GM19043 (cell line): ENCODE measurements around the gene TMCC3.
"Not testable (repeated sequence)": the region's sequence is repeated elsewhere in the genome, so short reads cannot be mapped to it uniquely, and the experiment has no call there.

Source experiments
- ATAC-seq: cut with Tn5 transposase; IDR thresholded peaks from one replicate; pipeline ENCODE4 v1.9.1; 2021; ENCODE audit warnings: low read depth; ENCODE audit not compliant: unreplicated experiment

Gene TMCC3

GRCh38 chr12:94606810-94607209 lies 43.5 kb downstream of the TMCC3 start:
- ATAC-seq: not testable (repeated sequence)

DNA sequence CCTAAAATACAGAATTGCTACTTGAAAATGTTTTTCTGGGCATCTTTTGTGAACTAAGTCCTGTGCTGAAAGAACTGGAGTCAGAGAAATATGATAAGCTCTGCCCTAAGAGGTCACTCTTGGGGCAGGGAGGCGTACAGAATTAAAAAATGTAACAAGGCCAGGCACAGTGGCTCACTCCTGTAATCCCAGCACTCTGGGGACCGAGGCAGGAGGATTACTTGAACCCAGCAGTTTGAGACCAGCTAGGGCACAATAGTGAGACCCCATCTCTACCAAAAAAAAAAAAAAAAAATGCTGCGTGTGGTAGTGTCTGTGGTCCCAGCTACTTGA lies 46.0 kb downstream of the TMCC3 start:
- no peak for ATAC-seq

- no peak for ATAC-seq
These were observed 46.7 kb downstream of the TMCC3 start for GRCh38 chr12:94603434-94604365.

DNA sequence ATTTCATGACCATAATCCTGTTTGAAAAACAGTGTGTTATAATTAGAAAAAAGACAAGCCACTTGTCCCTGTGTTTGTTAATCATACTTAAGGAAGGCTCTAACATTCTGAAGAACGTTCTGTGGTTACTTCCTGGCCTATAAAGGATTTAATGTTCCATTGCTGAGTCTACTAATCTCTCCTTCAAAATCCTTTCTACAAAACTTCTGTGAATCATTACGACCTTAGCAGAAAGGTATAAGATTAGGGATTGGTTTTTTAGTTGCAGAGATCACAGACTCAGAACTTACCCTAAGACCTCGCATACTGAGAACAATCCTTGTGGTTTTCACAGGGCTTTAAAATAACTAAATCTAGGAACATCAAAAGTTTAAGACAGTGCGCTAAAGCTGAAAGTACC lies 48.3 kb downstream of the TMCC3 start:
- no peak for ATAC-seq

DNA sequence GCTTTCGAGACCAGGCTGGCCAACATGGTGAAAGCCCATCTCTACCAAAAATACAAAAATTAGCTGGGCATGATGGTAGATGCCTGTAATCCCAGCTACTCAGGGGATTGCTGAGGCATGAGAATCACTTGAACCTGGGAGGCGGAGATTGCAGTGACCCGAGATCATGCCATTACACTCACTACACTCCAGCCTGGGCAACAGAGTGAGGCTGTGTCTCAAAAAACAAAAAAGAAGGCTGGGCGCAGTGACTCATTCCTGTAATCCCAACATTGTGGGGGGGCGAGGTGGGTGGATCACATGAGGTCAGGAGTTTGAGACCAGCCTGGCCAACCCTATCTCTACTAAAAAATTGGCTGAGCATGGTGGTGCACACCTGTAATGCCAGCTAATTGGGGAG lies 49.0 kb downstream of the TMCC3 start:
- ATAC-seq: not testable (repeated sequence)

- no peak for ATAC-seq
These were observed 51.2 kb downstream of the TMCC3 start for GRCh38 chr12:94599189-94599588.

- ATAC-seq: no peak
These were observed 53.1 kb downstream of the TMCC3 start for GRCh38 chr12:94597268-94597667.

GRCh38 chr12:94596596-94596995 lies 53.8 kb downstream of the TMCC3 start:
- no peak for ATAC-seq

DNA sequence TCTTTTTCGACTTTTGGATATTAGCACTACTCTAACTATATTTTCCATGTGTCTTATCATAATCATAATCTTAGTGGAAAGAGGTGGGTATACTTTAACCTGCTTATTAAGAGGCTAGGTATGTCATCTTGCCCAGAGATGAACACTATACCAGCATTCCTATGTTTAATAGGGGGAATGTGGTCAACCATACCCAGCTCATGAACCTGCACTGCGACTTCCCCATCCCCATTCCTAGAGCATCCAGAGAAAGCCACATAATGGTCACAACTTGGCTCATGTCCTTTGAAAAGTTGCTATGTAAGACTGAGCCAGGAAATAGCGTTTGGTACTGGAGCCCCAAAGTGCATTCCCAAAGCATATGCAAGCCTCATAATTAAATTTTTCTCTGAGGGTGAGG lies 55.2 kb downstream of the TMCC3 start:
- no peak for ATAC-seq

GRCh38 chr12:94594443-94594825 lies 55.9 kb downstream of the TMCC3 start:
- ATAC-seq: no peak

GRCh38 chr12:94593822-94594442 lies 56.4 kb downstream of the TMCC3 start:
- ATAC-seq: peak; percentile 70

DNA sequence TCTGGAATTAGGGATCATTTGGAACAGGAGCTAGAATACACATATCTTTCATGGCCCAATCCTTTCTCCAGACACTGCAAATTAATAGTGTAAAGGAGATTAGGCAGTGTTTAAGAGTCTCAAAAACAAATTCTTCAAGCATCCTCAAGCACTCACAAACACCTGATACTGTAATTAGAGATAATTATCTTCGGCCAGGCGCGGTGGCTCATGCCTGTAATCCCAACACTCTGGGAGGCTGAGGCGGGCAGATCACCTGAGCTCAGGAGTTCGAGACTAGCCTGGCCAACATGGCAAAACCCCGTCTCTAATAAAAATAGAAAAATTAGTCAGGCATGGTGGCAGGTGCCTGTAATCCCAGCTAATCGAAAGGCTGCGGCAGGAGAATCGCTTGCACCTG lies 57.6 kb downstream of the TMCC3 start:
- ATAC-seq: not testable (repeated sequence)

GRCh38 chr12:94592080-94592479 lies 58.3 kb downstream of the TMCC3 start:
- ATAC-seq: no peak

DNA sequence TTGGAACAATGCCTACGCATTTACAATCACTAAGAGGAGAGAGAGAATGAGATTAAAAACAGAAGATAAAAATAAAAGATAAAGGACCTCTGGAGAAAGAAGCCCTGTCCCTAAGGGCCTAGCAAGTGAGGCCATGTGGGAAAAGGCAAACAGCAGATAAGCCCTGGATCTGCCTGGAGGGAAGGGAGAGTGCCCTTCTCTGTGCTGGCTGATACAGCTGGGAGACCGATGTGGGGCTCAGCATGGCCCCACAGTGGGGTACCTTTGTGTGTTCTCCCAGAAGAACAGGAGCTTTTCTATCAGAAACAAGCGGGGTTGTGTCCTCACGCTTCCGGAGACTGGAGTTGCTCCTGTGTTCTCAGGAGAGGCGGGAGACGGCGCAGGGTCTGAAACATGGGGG lies 59.9 kb downstream of the TMCC3 start:
- ATAC-seq: no peak

DNA sequence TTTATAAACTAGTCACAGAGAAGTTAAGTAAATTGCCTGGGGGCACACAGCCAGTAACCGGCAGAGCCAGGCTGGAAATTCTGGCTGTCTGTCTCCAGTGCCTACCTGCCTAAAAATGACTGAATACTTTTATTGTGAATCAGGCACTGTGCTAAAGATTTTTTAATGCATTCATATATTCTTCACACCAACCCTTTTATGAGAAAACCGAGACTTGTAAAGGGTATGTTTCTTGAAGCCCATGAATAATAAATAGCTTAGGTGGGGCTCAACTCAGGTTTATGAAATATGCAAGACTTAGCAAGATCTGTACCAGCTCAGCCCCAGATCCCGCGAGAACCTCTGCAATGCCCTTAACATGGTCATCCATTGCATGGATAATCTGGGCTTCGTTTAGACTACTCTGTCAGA lies 60.8 kb downstream of the TMCC3 start:
- no peak for ATAC-seq

DNA sequence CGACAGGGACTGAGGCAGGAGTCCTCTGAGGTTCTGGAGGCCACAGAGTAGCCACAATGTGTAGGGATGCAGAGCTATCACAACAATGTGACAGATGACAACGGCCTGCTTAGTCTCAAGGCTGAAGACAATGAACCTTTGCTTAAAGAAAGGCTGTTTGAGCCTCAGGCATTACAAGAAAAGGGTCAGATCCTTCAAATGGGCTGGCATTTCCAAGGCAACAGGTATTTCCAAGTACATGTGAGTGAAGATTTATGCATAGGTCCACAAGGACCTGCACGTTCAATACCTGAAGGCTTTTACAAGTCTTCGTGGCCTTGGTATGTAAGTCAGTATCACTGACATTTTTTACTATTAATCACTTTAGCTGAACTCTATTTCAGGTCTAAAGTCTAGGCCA lies 62.0 kb downstream of the TMCC3 start:
- ATAC-seq: no peak

DNA sequence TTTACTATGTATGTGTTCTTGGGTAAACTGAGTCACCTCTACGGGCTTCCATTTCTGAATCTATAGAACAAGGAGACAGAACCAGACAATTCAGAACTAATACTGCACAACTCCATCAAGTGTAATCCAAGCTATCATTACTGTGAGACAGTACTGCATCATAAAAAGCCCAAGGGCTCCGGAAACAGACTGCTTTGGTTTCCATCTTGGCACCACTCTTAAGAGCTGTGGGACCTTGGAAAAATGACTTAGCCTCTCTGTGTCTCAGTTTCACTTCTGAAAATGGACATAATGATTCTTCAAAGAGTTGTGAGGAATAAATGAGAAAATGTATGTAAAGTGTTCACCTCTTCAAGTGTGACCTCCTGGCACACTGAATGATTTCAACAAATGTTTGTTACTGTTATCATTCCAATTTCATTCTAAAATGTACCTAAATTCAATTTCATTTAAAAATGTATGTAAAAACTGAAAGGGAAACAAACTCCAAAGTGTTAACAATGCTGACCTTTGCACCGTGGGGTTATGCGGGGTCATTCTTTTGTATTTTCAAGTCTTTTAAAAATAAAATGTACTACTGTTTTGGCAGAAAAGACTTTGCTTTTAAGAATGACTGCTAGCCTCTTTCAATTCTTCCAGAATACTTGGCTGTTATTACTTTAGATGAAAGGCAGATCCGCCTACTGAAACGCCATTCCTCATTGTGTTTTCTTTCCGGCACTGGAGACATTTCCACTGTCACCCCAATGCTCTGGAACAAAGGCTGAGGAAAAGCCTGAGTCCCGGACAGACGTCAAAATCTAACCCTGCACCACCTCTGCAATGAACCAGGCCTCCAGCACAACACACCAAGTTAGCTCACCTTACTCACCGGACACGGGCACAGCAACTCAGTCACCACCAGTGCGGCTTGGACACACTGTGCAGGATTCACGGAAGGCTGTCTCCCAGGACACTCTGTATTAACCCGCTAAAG lies 62.8 kb downstream of the TMCC3 start:
- ATAC-seq: no peak

DNA sequence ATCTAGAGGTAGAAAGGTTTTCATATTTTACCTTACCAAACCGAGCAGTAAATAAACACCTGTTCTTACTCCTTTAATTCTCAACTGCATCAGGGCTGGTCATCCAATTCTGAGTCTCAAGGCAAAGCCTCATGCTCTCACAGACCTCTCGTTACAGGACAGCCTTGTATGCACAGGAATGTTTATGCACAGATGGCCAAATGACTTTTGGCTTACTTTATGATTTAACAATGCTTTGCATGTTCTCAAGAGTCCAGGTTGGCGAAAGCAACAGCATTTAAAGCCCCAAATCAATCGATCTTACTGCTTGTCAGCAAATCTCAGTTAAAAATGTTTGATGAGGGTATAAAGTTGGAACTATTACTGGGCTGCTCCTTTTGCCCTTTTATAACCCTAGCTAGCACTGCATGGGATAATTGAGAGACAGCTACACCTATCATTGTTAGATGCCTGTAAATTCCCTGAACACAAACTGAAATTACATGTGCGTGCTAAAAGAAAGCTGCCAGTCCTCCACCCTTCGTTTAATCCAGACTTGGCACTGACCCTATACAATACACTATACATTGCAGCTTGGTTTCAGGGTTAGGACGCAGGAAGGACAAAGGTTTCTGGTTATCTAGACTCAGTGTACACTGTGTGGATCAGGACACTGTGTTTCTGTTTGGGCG lies 63.6 kb downstream of the TMCC3 start:
- ATAC-seq: no peak

- no peak for ATAC-seq
These were observed 64.7 kb downstream of the TMCC3 start for GRCh38 chr12:94585626-94586025.

DNA sequence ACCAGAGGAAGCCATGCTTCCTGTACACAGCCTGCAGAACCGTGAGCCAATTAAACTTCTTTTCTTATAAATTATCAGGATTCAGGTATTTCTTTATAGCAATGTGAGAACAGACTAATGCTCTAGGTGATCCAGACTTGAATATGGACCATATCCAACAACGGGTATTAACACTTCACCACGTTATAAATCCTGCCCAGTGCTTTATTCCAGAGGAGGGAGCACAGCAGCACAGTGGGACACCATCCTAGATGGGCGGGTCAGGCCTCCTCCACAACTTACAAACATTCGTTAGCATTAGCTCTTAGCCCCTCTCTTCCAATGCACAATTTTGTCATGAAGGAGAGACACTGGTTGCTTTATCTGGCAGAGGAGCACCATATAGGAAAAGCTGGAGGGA lies 66.0 kb downstream of the TMCC3 start:
- ATAC-seq: no peak
